Upper lobe of left lung (tissue), 6 donors: Measurements from ENCODE around the gene EML1. TPM values are rescaled to one million over a fixed set of nuclear protein-coding genes. Genes with fewer than 3 reads are reported as not detected.

Source experiments
- ATAC-seq, 2 donors: fragments of 200-7000 bp; cut with Tn5 transposase; one replicate each; pipeline ENCODE4 v1.9.1; 2022; ENCODE audit warnings: mild to moderate bottlenecking in 2 of 2, moderate library complexity in 2 of 2; ENCODE audit not compliant: low FRiP score in 2 of 2
- DNase-seq, 2 donors: peaks; one replicate each; pipeline ENCODE4 v3.0.0-alpha.2; 2019 to 2020
- H3K27ac ChIP-seq, 4 donors: fragments of 200-600 bp; sonication (generic); one replicate each; pipeline ENCODE4 v1.5.1; 2016 to 2019
- H3K27me3 ChIP-seq, 4 donors: fragments of 200-600 bp; sonication (generic); one replicate each; pipeline ENCODE4 v1.5.1; 2017 to 2019
- H3K36me3 ChIP-seq, 4 donors: fragments of 200-600 bp; sonication (generic); one replicate each; pipeline ENCODE4 v1.5.1; 2016 to 2019
- H3K4me1 ChIP-seq, 4 donors: fragments of 200-600 bp; sonication (generic); one replicate each; pipeline ENCODE4 v1.5.1; 2018 to 2019
- H3K4me3 ChIP-seq, 4 donors: fragments of 200-600 bp; sonication (generic); one replicate each; pipeline ENCODE4 v1.5.1; 2017 to 2019; ENCODE audit warnings: mild to moderate bottlenecking in 2 of 4, moderate library complexity in 1 of 4
- H3K9me3 ChIP-seq, 4 donors: fragments of 200-600 bp; sonication (generic); one replicate each; pipeline ENCODE4 v1.5.1; 2018 to 2019
- EP300 ChIP-seq, 4 donors: sonication (generic); formaldehyde crosslinking; IDR thresholded peaks; one replicate each; pipeline ENCODE4 v1.5.1; 2017; ENCODE audit warnings: antibody characterized with exemption in 4 of 4, control low read depth in 2 of 4
- POLR2A ChIP-seq, 4 donors: fragments of 450-650 bp; IDR thresholded peaks; one replicate each; pipeline ENCODE4 v1.5.1; 2016 to 2017; ENCODE audit warnings: antibody characterized with exemption in 4 of 4, mild to moderate bottlenecking in 2 of 4
- POLR2AphosphoS5 ChIP-seq, 2 donors: sonication (generic); formaldehyde crosslinking; IDR thresholded peaks; one replicate each; pipeline ENCODE4 v1.5.1; 2017; ENCODE audit warnings: antibody characterized with exemption in 2 of 2
- WGBS, 2 donors: methylation state at CpG; one replicate each; pipeline ENCODE4 v1.1.5; 2017 to 2018; 5-methylcytosine and 5-hydroxymethylcytosine counted together
- total RNA-seq, 6 donors: library from RNA; depleted of rRNA in 4 of 6; stranded (reverse); fragments of >200 nt in 4 of 6; gene quantifications; one replicate each; pipeline versions ENCODE4 v1.1.0 to v1.2.1, GENCODE V29; 2016 to 2021
- TF ChIP-seq, protein P1 (sequence below), 6 experiments: fragments of 450-650 bp in 4 of 6; fragments of 200-600 bp in 2 of 6; sonication (generic) in 2 of 6; IDR thresholded peaks; one replicate each; pipeline ENCODE4 v1.5.1; 2016 to 2019; ENCODE audit warnings: antibody characterized with exemption in 6 of 6
- donor health status: DM: no; HTN: no; CAD: no; lungs with moderate emphysema.
- donor health status: DM: no; HTN: yes; CAD: no; lungs with severe emphysema.

The EML1 gene, protein sequence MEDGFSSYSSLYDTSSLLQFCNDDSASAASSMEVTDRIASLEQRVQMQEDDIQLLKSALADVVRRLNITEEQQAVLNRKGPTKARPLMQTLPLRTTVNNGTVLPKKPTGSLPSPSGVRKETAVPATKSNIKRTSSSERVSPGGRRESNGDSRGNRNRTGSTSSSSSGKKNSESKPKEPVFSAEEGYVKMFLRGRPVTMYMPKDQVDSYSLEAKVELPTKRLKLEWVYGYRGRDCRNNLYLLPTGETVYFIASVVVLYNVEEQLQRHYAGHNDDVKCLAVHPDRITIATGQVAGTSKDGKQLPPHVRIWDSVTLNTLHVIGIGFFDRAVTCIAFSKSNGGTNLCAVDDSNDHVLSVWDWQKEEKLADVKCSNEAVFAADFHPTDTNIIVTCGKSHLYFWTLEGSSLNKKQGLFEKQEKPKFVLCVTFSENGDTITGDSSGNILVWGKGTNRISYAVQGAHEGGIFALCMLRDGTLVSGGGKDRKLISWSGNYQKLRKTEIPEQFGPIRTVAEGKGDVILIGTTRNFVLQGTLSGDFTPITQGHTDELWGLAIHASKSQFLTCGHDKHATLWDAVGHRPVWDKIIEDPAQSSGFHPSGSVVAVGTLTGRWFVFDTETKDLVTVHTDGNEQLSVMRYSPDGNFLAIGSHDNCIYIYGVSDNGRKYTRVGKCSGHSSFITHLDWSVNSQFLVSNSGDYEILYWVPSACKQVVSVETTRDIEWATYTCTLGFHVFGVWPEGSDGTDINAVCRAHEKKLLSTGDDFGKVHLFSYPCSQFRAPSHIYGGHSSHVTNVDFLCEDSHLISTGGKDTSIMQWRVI
- total RNA-seq = 10 to 100 TPM; 22.2 to 55.5 (median 36.4) TPM

DNA sequence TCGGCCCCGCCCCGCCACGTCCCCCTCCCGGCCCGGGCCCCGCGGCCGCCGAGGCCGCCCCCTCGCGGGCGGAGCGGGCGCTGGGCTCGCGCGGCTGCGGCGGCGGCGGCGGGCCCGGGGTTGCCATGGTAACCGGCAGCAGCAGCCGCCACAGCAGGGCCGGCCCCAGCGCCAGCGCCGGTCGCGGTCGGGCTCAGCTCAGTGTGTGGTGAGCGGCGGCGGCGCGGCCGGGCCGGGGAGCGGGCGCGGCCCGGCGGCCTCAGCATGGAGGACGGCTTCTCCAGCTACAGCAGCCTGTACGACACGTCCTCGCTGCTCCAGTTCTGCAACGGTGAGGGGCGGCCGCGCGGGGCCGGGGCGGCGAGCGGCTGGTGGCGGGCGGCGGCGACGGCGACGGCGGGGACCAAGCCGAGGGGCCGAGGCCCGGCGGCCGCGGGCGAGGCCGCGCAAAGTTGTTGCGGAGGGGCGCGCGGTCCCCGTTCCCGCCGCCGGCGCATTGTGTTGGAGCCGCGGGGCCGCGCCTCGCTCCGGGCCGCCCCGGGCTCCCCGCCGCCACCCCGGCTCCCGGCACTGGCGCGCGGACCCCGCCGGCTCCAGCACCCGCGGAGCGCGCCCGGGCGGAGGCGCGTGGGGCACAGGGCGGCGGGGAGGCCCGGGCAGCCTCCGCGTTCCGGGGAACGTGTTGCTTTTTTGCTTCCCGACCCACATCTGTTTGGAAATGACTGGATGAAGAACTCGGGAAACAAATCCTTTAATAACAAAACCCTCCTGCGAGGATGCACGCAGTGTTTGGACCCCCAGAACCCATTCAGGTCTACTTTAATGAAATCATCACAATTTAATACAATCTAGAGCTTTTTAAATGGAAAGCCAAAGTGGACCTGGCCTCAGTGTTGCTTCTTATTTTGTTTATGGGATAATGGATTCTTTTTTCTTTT is at the start of gene EML1:
Gene EML1 (plus strand): TSS at position 201 of the 938 bp plus-strand sequence. CDS start 64 bp downstream, at position 265.
- no peak for TF ChIP-seq EP300 (IDR thresholded peaks at IDR 0.05)
- TF ChIP-seq POLR2A (IDR thresholded peaks at IDR 0.05) = peak in 1 of 4 donors; percentile 48
- TF ChIP-seq POLR2AphosphoS5 (IDR thresholded peaks at IDR 0.05) = no peak
- TF ChIP-seq, protein P1, sequence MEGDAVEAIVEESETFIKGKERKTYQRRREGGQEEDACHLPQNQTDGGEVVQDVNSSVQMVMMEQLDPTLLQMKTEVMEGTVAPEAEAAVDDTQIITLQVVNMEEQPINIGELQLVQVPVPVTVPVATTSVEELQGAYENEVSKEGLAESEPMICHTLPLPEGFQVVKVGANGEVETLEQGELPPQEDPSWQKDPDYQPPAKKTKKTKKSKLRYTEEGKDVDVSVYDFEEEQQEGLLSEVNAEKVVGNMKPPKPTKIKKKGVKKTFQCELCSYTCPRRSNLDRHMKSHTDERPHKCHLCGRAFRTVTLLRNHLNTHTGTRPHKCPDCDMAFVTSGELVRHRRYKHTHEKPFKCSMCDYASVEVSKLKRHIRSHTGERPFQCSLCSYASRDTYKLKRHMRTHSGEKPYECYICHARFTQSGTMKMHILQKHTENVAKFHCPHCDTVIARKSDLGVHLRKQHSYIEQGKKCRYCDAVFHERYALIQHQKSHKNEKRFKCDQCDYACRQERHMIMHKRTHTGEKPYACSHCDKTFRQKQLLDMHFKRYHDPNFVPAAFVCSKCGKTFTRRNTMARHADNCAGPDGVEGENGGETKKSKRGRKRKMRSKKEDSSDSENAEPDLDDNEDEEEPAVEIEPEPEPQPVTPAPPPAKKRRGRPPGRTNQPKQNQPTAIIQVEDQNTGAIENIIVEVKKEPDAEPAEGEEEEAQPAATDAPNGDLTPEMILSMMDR (IDR thresholded peaks at IDR 0.05) = peak in 4 of 6 experiments; percentile 26 to 38 (median 30)
- peak; percentile 85 to 96 for DNase-seq
- peak within 1 kb of the TSS; percentile 74 to 88 (median 83) for H3K27ac ChIP-seq
- 0 to 1% methylated on average over 5 to 56 of the region's 121 CpGs for WGBS, 2 donors
- H3K36me3 ChIP-seq = no peaks in the 10 kb centered on the region
- ATAC-seq = peak; percentile 75 to 94
- H3K4me1 ChIP-seq = peaks cover 21 to 40% (median 31%) of the 10 kb centered on the region in 4 donors
- no peaks in the 10 kb centered on the region for H3K27me3 ChIP-seq
- no peaks in the 10 kb centered on the region for H3K9me3 ChIP-seq
- H3K4me3 ChIP-seq = peak within 1 kb of the TSS; percentile 10 to 60 (median 58)

DNA sequence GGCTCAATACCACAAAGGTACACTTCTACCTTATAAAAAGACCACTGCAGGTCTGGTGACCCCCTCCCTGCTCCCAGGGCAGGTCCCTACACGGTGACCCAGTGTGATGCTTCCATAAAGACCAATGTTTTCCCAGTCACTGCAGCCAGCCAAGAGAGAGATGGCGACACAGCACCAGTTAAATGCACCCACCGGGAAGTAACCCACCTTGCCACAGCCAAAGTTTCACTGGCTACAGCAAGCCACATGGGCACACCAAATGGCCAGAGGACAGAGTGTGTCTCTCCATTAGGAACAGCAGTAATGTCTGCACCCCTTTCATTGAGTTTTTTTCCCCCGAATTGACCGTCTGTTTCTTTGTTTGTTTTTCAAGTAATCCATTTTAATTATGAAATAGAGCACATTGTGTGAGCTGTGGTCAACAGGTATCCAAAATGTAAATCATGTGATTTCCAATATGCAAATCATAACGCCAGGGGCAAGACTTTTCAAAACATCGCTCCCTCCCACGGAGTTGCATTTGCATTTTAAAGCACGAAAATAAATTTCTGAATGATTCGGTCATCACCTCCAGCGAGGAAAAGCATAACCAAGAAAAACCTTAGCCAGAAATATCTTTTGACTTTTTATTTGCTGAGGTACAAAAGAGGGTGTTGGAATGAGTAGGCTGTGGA is 48.9 kb upstream of the EML1 start:
- DNase-seq = no peak
- peaks cover 38 to 45% (median 41%) of the 10 kb centered on the region in 4 donors for H3K4me1 ChIP-seq
- 75 to 78% methylated on average over 11 of the region's 11 CpGs for WGBS, 2 donors
- H3K27ac ChIP-seq = peak overlapping the region in 3 of 4 donors; percentile 74 to 86 (median 78)
- H3K4me3 ChIP-seq = no peak overlapping the region
- TF ChIP-seq POLR2A (IDR thresholded peaks at IDR 0.05) (no peak), EP300 (IDR thresholded peaks at IDR 0.05) (no peak), POLR2AphosphoS5 (IDR thresholded peaks at IDR 0.05) (no peak)
- TF ChIP-seq, protein P1 (IDR thresholded peaks at IDR 0.05) = no peak
- no peaks in the 10 kb centered on the region for H3K27me3 ChIP-seq
- H3K36me3 ChIP-seq = no peaks in the 10 kb centered on the region
- ATAC-seq = no peak
- no peaks in the 10 kb centered on the region for H3K9me3 ChIP-seq

DNA sequence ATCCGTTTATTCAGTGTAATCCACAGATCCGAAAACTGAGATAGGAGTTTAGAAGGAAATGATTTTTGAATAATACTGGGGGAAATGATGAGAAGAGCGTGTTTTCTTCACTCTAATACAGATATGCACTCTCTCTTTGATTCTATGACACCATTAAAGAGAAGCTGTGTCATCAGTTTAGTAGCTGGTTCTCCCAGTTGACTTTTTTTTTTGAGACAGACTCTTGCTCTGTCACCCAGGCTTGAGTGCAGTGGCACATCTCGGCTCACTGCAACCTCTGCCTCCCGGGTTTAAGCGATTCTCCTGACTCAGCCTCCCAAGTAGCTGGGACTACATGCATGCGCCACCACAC is 48.4 kb upstream of the EML1 start:
- Histone ChIP-seq H3K27ac (peak overlapping the region; percentile 66 to 86 (median 76)), H3K4me3 (no peak overlapping the region), H3K27me3 (no peaks in the 10 kb centered on the region), H3K9me3 (no peaks in the 10 kb centered on the region), H3K36me3 (no peaks in the 10 kb centered on the region), H3K4me1 (peaks cover 42 to 49% (median 46%) of the 10 kb centered on the region in 4 donors)
- no peak for TF ChIP-seq EP300 (IDR thresholded peaks at IDR 0.05)
- no peak for TF ChIP-seq POLR2A (IDR thresholded peaks at IDR 0.05)
- TF ChIP-seq POLR2AphosphoS5 (IDR thresholded peaks at IDR 0.05) = no peak
- TF ChIP-seq, protein P1 (IDR thresholded peaks at IDR 0.05) = no peak
- no peak for DNase-seq
- ATAC-seq = no peak
- WGBS, 2 donors = 72 to 82% methylated on average over 7 of the region's 7 CpGs
